GM21447 (cell line): ENCODE data around the gene MYOZ1.
"Not testable (repeated sequence)": the region's sequence is repeated elsewhere in the genome, so short reads cannot be mapped to it uniquely, and the experiment has no call there.

ENCODE experiments used
- ATAC-seq: cut with Tn5 transposase; IDR thresholded peaks from one replicate; pipeline ENCODE4 v1.9.1; 2021; ENCODE audit not compliant: unreplicated experiment

MYOZ1 gene

GRCh38 chr10:73647875-73648651 is 6.8 kb upstream of the MYOZ1 start:
- ATAC-seq = no peak

- ATAC-seq = no peak
Measured at GRCh38 chr10:73647211-73647874, 6.1 kb upstream of the MYOZ1 start.

GRCh38 chr10:73646598-73647041 is 5.3 kb upstream of the MYOZ1 start:
- no peak for ATAC-seq

- ATAC-seq = no peak
Measured at GRCh38 chr10:73645251-73645650, 4.0 kb upstream of the MYOZ1 start.

GRCh38 chr10:73644767-73645166 is 3.5 kb upstream of the MYOZ1 start:
- ATAC-seq = no peak

- no peak for ATAC-seq
Measured at GRCh38 chr10:73644015-73644743, 2.9 kb upstream of the MYOZ1 start.

- no peak for ATAC-seq
Measured at GRCh38 chr10:73643362-73643761, 2.1 kb upstream of the MYOZ1 start.

GRCh38 chr10:73639286-73639685 is 2.0 kb downstream of the MYOZ1 start:
- ATAC-seq = no peak

- ATAC-seq = no peak
Measured at GRCh38 chr10:73635781-73636180, 5.5 kb downstream of the MYOZ1 start.

- no peak for ATAC-seq
Measured at GRCh38 chr10:73634421-73634820, 6.9 kb downstream of the MYOZ1 start.

GRCh38 chr10:73629165-73629564 is 12.1 kb downstream of the MYOZ1 start:
- ATAC-seq = no peak

GRCh38 chr10:73628405-73628804 is 12.9 kb downstream of the MYOZ1 start:
- ATAC-seq = no peak

- no peak for ATAC-seq
Measured at GRCh38 chr10:73627300-73627699, 14.0 kb downstream of the MYOZ1 start.

- ATAC-seq = peak; percentile 96
Measured at GRCh38 chr10:73625884-73626752, 15.2 kb downstream of the MYOZ1 start.

- ATAC-seq = peak; percentile 39
Measured at GRCh38 chr10:73625004-73625883, 16.0 kb downstream of the MYOZ1 start.

GRCh38 chr10:73623056-73623455 is 18.2 kb downstream of the MYOZ1 start:
- ATAC-seq = no peak

- not testable (repeated sequence) for ATAC-seq
Measured at GRCh38 chr10:73620974-73621373, 20.3 kb downstream of the MYOZ1 start.

GRCh38 chr10:73617143-73617542 is 24.1 kb downstream of the MYOZ1 start:
- not testable (repeated sequence) for ATAC-seq

GRCh38 chr10:73614720-73615119 is 26.6 kb downstream of the MYOZ1 start:
- no peak for ATAC-seq

- no peak for ATAC-seq
Measured at GRCh38 chr10:73609116-73609515, 32.2 kb downstream of the MYOZ1 start.
